ENCODE measurements around the gene KCNQ4.

GRCh38 chr1:40820251-40820797, 36.7 kb downstream of the KCNQ4 start:
- TF ChIP-seq, protein P1, sequence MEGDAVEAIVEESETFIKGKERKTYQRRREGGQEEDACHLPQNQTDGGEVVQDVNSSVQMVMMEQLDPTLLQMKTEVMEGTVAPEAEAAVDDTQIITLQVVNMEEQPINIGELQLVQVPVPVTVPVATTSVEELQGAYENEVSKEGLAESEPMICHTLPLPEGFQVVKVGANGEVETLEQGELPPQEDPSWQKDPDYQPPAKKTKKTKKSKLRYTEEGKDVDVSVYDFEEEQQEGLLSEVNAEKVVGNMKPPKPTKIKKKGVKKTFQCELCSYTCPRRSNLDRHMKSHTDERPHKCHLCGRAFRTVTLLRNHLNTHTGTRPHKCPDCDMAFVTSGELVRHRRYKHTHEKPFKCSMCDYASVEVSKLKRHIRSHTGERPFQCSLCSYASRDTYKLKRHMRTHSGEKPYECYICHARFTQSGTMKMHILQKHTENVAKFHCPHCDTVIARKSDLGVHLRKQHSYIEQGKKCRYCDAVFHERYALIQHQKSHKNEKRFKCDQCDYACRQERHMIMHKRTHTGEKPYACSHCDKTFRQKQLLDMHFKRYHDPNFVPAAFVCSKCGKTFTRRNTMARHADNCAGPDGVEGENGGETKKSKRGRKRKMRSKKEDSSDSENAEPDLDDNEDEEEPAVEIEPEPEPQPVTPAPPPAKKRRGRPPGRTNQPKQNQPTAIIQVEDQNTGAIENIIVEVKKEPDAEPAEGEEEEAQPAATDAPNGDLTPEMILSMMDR (IDR thresholded peaks at IDR 0.05; ENCODE audit: low read length) = no peak; the same call in 1 of the 2 replicates
- no peak for TF ChIP-seq EZH2 (IDR thresholded peaks at IDR 0.05; ENCODE audit: borderline replicate concordance, low read length)
